HG02798 (cell line): ENCODE results near the gene SNRPB.
A peak's percentile ranks its signal among the peaks of the same experiment; 100 is the strongest.
"Not testable (repeated sequence)": the region's sequence is repeated elsewhere in the genome, so short reads cannot be mapped to it uniquely, and the experiment has no call there.

Experiments used
- ATAC-seq: cut with Tn5 transposase; IDR thresholded peaks from one replicate; pipeline ENCODE4 v1.9.1; 2021; ENCODE audit warnings: mild to moderate bottlenecking; ENCODE audit not compliant: unreplicated experiment, poor library complexity

The SNRPB gene

GRCh38 chr20:2470423-2471193 is at the start of gene SNRPB:
TSS of gene SNRPB (minus strand) at chr20:2470789. CDS start at chr20:2470690, 99 bp downstream.
- ATAC-seq, result peak; percentile 98

- no peak for ATAC-seq
These were observed 48.7 kb upstream of the SNRPB start for GRCh38 chr20:2519115-2519809.

GRCh38 chr20:2518558-2518957 is 48.0 kb upstream of the SNRPB start:
- no peak for ATAC-seq

GRCh38 chr20:2518096-2518495 is 47.5 kb upstream of the SNRPB start:
- ATAC-seq, result no peak

GRCh38 chr20:2516399-2516798 is 45.8 kb upstream of the SNRPB start:
- no peak for ATAC-seq

- no peak for ATAC-seq
These were observed 44.6 kb upstream of the SNRPB start for GRCh38 chr20:2515203-2515602.

- no peak for ATAC-seq
These were observed 39.2 kb upstream of the SNRPB start for GRCh38 chr20:2509794-2510193.

GRCh38 chr20:2509468-2509781 is 38.8 kb upstream of the SNRPB start:
- ATAC-seq, result no peak

- peak; percentile 96 for ATAC-seq
These were observed 38.3 kb upstream of the SNRPB start, which contains the start of gene ZNF343 for GRCh38 chr20:2508631-2509467. TSS of gene ZNF343 (minus strand) at chr20:2508915. CDS start at chr20:2493895, 15,020 bp downstream.

GRCh38 chr20:2507875-2508630 is 37.5 kb upstream of the SNRPB start:
- peak; percentile 14 for ATAC-seq

GRCh38 chr20:2507464-2507863 is 36.9 kb upstream of the SNRPB start:
- no peak for ATAC-seq

GRCh38 chr20:2506426-2506825 is 35.8 kb upstream of the SNRPB start:
- not testable (repeated sequence) for ATAC-seq

GRCh38 chr20:2504803-2505202 is 34.2 kb upstream of the SNRPB start:
- not testable (repeated sequence) for ATAC-seq

- not testable (repeated sequence) for ATAC-seq
These were observed 32.3 kb upstream of the SNRPB start for GRCh38 chr20:2502808-2503384.

- no peak for ATAC-seq
These were observed 15.1 kb upstream of the SNRPB start for GRCh38 chr20:2485661-2486060.

- no peak for ATAC-seq
These were observed 14.5 kb upstream of the SNRPB start for GRCh38 chr20:2485080-2485479.

GRCh38 chr20:2483504-2483903 is 12.9 kb upstream of the SNRPB start:
- ATAC-seq, result no peak

GRCh38 chr20:2480381-2480780 is 9.8 kb upstream of the SNRPB start:
- ATAC-seq, result no peak

- no peak for ATAC-seq
These were observed 6.4 kb upstream of the SNRPB start for GRCh38 chr20:2476742-2477615.
